NCI-H2227 treated with DMSO at 0.1 percent for 48 hours (cell line): ENCODE data around the gene FUNDC1.
A peak's percentile ranks its signal among the peaks of the same experiment; 100 is the strongest.
"Not testable (repeated sequence)": the region's sequence is repeated elsewhere in the genome, so short reads cannot be mapped to it uniquely, and the experiment has no call there.

ENCODE experiments used
- DNase-seq: peaks from one replicate; lab custom pipeline; 2025; lab: John Stamatoyannopoulos, UW

Gene FUNDC1, protein sequence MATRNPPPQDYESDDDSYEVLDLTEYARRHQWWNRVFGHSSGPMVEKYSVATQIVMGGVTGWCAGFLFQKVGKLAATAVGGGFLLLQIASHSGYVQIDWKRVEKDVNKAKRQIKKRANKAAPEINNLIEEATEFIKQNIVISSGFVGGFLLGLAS

DNA sequence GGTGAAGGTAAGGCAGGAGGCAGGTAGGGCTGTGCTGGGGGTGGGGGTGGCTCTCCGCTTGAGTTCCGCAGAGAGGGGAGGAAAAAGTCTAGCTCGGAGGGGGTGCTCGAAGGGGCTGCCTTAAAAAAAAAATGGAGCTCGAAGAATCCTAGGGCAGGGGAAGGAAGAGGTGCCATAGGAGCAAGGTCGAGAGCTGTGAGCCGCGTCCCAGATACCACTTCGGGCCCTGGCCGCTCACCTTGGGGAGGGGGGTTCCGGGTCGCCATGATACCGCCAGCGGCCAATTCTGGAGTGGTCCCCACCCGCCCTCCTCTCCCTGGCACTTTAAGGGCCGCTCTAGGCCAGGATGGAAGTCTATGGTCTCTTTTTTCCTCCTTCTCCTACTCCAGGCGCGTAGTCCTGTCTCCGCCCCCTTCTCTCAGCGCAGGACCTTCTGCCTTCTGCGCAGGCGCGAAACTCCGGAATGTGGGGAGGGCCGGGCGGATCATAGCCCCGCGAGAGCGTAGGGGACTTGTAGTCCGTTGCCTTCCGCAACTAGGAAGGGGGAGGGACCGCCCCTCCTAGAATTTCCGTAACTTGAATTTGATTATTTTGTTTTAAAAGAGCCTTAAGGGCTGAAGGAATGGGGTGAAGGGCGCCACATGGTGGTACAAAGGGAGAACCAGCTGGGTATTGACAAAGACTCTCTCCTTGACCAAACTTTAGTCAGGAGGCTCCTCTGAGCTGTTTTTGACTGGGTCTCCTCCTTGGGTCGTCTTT lies at the start of gene FUNDC1:
FUNDC1 (minus strand) TSS at position 293 of the 759 bp plus-strand sequence; CDS start at position 266, 27 bp downstream.
- DNase-seq, result peak; percentile 98

GRCh38 chrX:44585866-44586265 lies 43.2 kb upstream of the FUNDC1 start:
- no peak for DNase-seq

DNA sequence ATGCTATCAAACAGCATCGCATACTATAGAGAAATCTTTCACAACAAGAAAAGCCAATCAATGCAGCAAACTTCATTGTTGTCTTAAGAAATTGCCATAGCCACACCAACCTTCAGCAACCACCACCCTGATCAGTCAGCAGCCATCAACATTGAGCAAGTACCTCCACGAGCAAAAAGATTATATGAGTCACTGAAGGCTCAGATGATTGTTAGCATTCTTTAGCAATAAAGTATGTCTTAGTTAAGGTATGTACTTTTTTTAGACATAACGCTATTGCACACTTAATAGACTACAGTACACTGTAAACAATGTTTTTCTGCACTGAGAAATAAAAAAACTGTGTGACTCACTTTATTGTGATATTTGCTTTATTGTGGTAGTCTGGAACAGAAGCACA lies 37.8 kb upstream of the FUNDC1 start:
- DNase-seq, result no peak

DNA sequence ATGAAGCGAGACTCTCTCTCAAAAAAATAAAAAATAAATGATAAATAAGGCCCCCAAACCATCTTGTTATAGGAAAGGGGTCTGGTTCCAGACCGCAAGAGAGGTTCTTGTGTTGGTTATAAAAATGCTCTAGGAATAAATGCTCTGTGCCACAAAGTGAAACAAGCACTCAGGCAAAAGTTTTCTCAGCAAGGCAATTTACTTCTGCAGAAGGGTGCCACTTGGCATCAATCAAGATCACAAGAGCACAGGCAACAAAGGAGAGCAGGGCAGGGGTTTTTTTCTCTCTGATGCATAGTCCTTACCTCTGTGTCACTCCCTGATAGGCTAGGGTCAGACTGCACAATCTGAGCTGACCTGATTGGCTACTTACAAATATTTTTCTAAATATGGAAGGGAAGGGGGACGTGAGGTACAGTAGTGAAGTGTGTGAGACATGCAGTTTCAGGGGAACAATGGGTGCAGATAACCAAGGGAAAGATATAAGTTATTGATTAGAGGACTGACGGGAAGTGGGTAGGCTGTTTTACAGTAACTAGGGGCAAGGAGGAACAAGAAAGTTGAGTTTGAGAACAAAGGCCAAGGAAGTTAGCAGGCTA lies 29.8 kb upstream of the FUNDC1 start:
- no peak for DNase-seq

GRCh38 chrX:44570522-44570921 lies 27.9 kb upstream of the FUNDC1 start:
- no peak for DNase-seq

- no peak for DNase-seq
Observed at GRCh38 chrX:44569122-44569521, 26.5 kb upstream of the FUNDC1 start.

DNA sequence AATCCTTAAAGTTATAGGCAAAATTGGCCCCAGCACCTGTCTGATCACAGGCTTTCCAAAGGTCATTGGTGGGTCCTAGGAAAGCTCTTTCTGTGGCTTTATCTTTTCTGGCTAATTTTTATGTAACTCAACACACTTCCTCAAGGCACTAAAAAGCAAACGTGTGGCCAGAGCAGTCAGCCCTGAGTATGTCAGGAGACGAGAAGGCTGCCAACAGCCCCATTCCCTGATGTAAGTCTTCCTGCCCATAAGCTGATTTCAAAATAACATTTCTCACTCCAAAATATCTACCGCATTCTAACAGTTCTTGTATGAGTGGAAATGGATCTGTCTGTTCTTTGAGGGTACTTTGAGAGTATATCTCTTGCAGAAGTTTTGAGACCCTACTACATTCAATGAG lies 25.5 kb upstream of the FUNDC1 start:
- DNase-seq, result no peak

GRCh38 chrX:44561896-44562295 lies 19.2 kb upstream of the FUNDC1 start:
- not testable (repeated sequence) for DNase-seq

GRCh38 chrX:44550563-44550962 lies 7.9 kb upstream of the FUNDC1 start:
- no peak for DNase-seq

- DNase-seq, result not testable (repeated sequence)
Observed at GRCh38 chrX:44545454-44545853, 2.8 kb upstream of the FUNDC1 start.

DNA sequence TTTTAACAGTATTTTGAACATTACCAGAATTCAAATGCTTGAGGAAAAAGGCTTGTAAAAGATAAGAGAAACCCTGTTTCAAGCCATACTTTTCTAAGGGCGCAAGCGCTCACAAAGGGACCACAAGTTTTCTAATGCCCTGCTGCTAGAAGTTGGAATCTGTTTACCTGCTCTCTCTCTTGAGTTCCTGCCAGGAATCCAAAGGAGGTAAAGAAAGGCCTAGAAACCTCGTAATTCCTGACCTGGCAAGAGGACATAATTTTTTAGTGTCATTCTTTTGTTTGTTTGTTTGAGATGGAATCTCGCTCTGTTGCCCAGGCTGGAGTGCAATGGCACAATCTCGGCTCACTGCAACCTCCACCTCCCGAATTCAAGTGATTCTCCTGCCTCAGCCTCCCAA lies 1.4 kb upstream of the FUNDC1 start:
- no peak for DNase-seq

- no peak for DNase-seq
Observed at GRCh38 chrX:44536198-44536597, 6.5 kb downstream of the FUNDC1 start.

- DNase-seq, result no peak
Observed at GRCh38 chrX:44529310-44529709, 13.3 kb downstream of the FUNDC1 start.

DNA sequence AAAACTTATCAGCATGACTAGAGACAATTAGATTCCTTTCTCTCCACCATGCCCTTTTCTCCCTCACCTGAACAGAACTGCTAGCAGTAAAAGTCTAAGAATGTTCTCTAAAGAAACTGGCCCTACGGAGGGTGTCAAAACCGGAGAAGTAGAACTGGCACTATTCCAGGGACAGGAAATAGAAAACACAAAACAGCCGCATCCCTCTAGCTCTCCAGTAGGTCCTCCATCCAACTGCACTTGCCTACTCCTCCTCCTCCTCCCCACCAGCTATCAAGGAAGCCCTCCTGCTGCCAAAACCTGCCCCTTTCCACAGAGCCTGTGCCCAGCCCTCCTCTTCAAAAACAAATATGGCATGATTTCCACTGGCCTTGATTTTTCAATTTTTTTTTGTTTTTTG lies 28.4 kb downstream of the FUNDC1 start:
- no peak for DNase-seq

GRCh38 chrX:44507292-44507691 lies 35.4 kb downstream of the FUNDC1 start:
- no peak for DNase-seq

GRCh38 chrX:44506678-44507077 lies 36.0 kb downstream of the FUNDC1 start:
- DNase-seq, result no peak

- DNase-seq, result no peak
Observed at GRCh38 chrX:44503560-44503959, 39.1 kb downstream of the FUNDC1 start.

DNA sequence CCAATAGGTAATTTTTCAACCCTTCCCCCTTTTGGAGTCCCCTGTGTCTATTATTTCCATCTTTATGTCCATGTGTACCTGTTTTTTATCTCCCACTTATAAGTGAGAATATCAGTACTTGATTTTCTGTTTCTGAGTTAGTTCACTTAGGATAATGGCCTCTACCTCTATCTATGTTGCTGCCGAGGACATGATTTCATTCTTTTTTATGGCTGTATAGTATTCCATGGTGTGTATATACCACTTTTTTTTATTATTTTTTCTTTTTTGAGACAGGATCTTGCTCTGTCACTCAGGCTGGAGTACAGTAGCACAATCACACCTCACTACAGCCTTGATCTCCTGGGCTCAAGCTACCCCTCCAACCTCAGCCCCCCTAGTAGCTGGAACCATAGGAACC lies 47.6 kb downstream of the FUNDC1 start:
- DNase-seq, result no peak

- no peak for DNase-seq
Observed at GRCh38 chrX:44494357-44494756, 48.3 kb downstream of the FUNDC1 start.

DNA sequence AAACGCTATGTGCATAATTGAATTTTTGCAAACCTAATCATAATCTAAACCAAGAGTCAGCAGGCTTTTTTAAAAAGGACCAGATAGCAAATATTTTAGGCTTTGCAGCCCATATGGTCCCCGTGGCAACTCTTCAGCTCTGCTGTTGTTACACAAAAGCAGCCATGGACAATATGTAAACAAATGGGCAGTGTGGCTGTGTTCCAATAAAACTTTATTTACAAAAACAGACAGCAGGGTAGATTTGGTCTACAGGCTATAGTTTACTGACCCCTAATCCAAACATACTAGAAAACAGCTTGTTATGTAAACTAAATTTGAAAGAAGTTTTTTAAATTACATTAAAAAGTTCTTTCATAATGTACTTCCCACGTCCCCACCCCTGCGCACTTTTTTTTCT lies 53.1 kb downstream of the FUNDC1 start:
- no peak for DNase-seq

- DNase-seq, result no peak
Observed at GRCh38 chrX:44484607-44485146, 58.0 kb downstream of the FUNDC1 start.

DNA sequence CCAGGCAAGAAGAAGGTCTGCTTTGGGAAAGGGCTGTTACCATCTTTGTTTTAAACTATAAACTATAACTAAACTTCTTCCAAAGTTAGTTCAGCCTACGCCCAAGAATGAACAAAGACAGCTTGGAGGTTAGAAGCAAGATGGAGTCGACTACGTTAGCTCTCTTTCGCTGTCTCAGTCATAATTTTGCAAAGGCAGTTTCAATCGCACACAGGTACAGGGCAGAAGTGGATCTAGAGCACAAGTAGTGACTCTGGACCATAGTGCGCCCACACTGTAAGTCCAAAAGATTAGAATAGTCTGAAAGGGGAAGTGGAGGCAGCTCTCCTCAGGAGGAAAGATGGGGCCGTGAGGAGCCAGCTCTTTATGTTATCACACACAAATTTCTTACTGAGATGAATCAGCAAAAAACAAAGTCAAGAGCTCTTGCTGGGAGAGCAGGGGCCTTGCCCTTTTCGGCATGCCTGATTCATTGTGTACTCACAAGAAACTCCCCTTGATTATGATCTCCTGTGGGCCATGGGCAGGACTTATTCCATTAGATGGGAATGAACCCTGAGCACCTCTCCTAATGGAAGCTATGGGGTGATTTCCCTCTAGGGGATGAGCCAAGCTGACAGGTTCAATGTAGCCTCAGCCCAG lies 58.6 kb downstream of the FUNDC1 start:
- no peak for DNase-seq

GRCh38 chrX:44482575-44482974 lies 60.1 kb downstream of the FUNDC1 start:
- DNase-seq, result no peak
